Mesendoderm (in vitro differentiated cells): ENCODE measurements around the gene PPM1M.

Source experiments
- DNase-seq: peaks from one replicate; pipeline ENCODE4 v3.0.0; 2013
- H2AK5ac ChIP-seq: 2 replicates; pipeline ENCODE4 v1.6.1; 2013; ENCODE audit warnings: low read length, inconsistent platforms
- H2BK120ac ChIP-seq: 2 replicates; pipeline ENCODE4 v1.6.1; 2013; ENCODE audit warnings: low read depth, mild to moderate bottlenecking, low read length, moderate library complexity, mixed read lengths
- H2BK15ac ChIP-seq: replicated peaks from 2 replicates; pipeline ENCODE4 v1.6.1; 2013; ENCODE audit warnings: low read depth, mild to moderate bottlenecking, moderate library complexity
- H2BK5ac ChIP-seq: 2 replicates; pipeline ENCODE4 v1.6.1; 2013; ENCODE audit warnings: low read length, inconsistent platforms
- H3K18ac ChIP-seq: 2 replicates; pipeline ENCODE4 v1.6.1; 2013; ENCODE audit warnings: mild to moderate bottlenecking, low read length, mixed read lengths
- H3K23ac ChIP-seq: one replicate; pipeline ENCODE4 v1.6.1; 2013; ENCODE audit warnings: low read length
- H3K27ac ChIP-seq: 2 replicates; pipeline ENCODE4 v1.5.1; 2013; ENCODE audit warnings: low read depth, mild to moderate bottlenecking, inconsistent platforms, low read length, moderate library complexity
- H3K27me3 ChIP-seq: 2 replicates; pipeline ENCODE4 v1.6.1; 2013; ENCODE audit warnings: low read length, control low read depth, mild to moderate bottlenecking, inconsistent platforms; ENCODE audit not compliant: insufficient read depth, poor library complexity
- H3K36me3 ChIP-seq: 2 replicates; pipeline ENCODE4 v1.6.1; 2013; ENCODE audit warnings: low read length, inconsistent platforms; ENCODE audit not compliant: control insufficient read depth, insufficient read depth
- H3K4ac ChIP-seq: one replicate; pipeline ENCODE4 v1.6.1; 2013; ENCODE audit warnings: low read depth, mild to moderate bottlenecking, low read length, moderate library complexity
- H3K4me1 ChIP-seq: 2 replicates; pipeline ENCODE4 v1.6.1; 2013; ENCODE audit warnings: low read depth, low read length, inconsistent platforms; ENCODE audit not compliant: control insufficient read depth
- H3K4me2 ChIP-seq: 2 replicates; pipeline ENCODE4 v1.6.1; 2013; ENCODE audit warnings: low read length
- H3K4me3 ChIP-seq: 2 replicates; pipeline ENCODE4 v1.5.1; 2013; ENCODE audit warnings: mild to moderate bottlenecking, low read length
- H3K56ac ChIP-seq: one replicate; pipeline ENCODE4 v1.6.1; 2013; ENCODE audit warnings: low read length
- H3K79me1 ChIP-seq: 2 replicates; pipeline ENCODE4 v1.6.1; 2013; ENCODE audit warnings: low read length, inconsistent platforms
- H3K79me2 ChIP-seq: 2 replicates; pipeline ENCODE4 v1.6.1; 2013; ENCODE audit warnings: mild to moderate bottlenecking, low read length; ENCODE audit not compliant: control insufficient read depth, insufficient read depth
- H3K9ac ChIP-seq: 2 replicates; pipeline ENCODE4 v1.6.1; 2013; ENCODE audit warnings: low read length, inconsistent platforms
- H4K5ac ChIP-seq: one replicate; pipeline ENCODE4 v1.6.1; 2013; ENCODE audit warnings: low read length
- H4K8ac ChIP-seq: one replicate; pipeline ENCODE4 v1.6.1; 2013; ENCODE audit warnings: low read depth, mild to moderate bottlenecking, control low read depth, low read length, moderate library complexity
- WGBS: extraction: QIAGEN DNeasy Blood & Tissue Kit; methylation state at CpG from one replicate; pipeline ENCODE4 v1.1.7; 2013; ENCODE audit warnings: low lambda C conversion rate, missing lambda C conversion rate; ENCODE audit not compliant: insufficient coverage; ENCODE audit errors: extremely low coverage; 5-methylcytosine and 5-hydroxymethylcytosine counted together

PPM1M gene

DNA sequence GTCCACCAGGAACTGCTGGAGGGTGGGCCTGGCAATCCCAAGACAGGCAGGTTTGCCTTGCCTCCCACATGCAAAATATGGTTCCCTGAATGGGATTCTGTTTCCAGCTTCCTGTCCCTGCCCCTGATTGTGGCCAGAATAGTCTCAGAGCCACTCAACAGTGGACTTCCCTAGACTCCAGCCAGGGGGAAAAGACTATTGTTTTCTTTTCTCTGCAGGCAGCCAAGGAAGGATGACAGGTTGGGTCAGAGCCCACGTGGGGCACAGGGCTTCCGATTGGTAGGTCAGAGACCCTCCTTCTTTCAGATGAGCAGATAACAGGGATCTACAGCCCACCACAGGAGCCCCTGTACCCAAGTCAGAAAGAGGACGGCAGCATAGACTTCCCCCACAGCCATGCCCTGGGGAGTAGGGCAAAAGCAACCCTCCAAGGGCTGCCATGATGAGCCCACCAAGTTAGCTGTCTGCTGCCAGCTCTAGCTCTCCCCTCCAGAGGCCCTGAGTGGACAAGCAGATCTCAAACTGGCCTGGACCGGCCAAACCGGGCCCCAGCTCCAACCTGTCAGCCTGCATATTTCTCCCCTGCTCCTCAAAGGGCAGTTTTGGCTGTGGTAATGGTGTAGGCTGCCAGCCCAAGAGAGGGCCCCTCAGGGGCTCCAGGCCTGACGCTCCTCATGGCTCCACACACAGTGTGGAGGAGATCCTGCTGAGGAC lies 26.5 kb upstream of the PPM1M start:
- Histone ChIP-seq H3K27ac (no peak overlapping the region), H4K8ac (no peak overlapping the region)
- WGBS = no CpG with 5 or more reads among the region's 6 CpGs

GRCh38 chr3:52220380-52221026 lies 25.1 kb upstream of the PPM1M start:
- no peak overlapping the region for H2BK5ac ChIP-seq
- no CpG with 5 or more reads among the region's 9 CpGs for WGBS
- H3K4me1 ChIP-seq = no peaks in the 10 kb centered on the region
- H3K56ac ChIP-seq = peak overlapping the region; percentile 17
- H3K4me3 ChIP-seq = no peak overlapping the region
- H3K27me3 ChIP-seq = no peaks in the 10 kb centered on the region
- H3K9ac ChIP-seq = no peak overlapping the region
- H3K4me2 ChIP-seq = no peak overlapping the region
- no peak overlapping the region for H3K4ac ChIP-seq
- H3K36me3 ChIP-seq = no peaks in the 10 kb centered on the region
- H3K23ac ChIP-seq = no peak overlapping the region
- DNase-seq = peak; percentile 75
- H2AK5ac ChIP-seq = no peak overlapping the region
- H3K18ac ChIP-seq = no peak overlapping the region
- H2BK15ac ChIP-seq = no peak overlapping the region
- H3K27ac ChIP-seq = no peak overlapping the region
- no peak overlapping the region for H4K5ac ChIP-seq
- no peaks in the 10 kb centered on the region for H3K79me2 ChIP-seq
- no peaks in the 10 kb centered on the region for H3K79me1 ChIP-seq
- no peak overlapping the region for H4K8ac ChIP-seq
- H2BK120ac ChIP-seq = no peak overlapping the region

More for the DNA sequence above, 26.5 kb upstream of the PPM1M start:
- H2BK15ac ChIP-seq = no peak overlapping the region
- H2BK5ac ChIP-seq = no peak overlapping the region
- H3K56ac ChIP-seq = no peak overlapping the region
- H3K4ac ChIP-seq = no peak overlapping the region
- no peak overlapping the region for H3K4me3 ChIP-seq
- no peak overlapping the region for H3K4me2 ChIP-seq
- H3K4me1 ChIP-seq = no peaks in the 10 kb centered on the region
- no peak overlapping the region for H2BK120ac ChIP-seq
- H3K9ac ChIP-seq = no peak overlapping the region
- H3K27me3 ChIP-seq = no peaks in the 10 kb centered on the region
- H3K36me3 ChIP-seq = peaks cover 4% of the 10 kb centered on the region
- no peak overlapping the region for H4K5ac ChIP-seq
- no peak overlapping the region for H3K18ac ChIP-seq
- no peak overlapping the region for H2AK5ac ChIP-seq
- no peak overlapping the region for H3K23ac ChIP-seq
- DNase-seq = peak; percentile 50
- H3K79me2 ChIP-seq = no peaks in the 10 kb centered on the region
- no peaks in the 10 kb centered on the region for H3K79me1 ChIP-seq

DNA sequence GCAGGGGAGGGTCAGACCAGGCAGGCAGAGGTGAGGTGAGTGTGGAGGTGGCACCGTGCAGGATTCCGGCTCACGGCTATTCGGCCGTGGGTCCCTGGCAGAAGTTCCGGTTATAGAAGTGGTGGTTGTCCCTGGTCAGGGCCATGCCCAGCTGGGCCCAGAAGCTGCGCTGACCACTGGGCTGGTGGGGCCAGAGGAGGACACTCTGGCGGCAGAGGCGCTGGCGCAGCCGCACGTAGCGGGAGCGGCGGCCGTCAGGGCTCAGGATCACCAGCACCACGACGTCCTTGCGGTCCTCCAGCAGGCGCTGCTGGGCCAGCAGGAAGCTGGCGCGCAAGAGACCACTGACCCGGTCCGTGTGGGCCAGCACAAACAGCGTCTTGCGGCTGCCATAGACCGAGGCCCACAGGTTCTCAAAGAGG lies 24.4 kb upstream of the PPM1M start:
- H2BK15ac ChIP-seq = no peak overlapping the region
- H4K8ac ChIP-seq = no peak overlapping the region
- H3K23ac ChIP-seq = no peak overlapping the region
- no peak for DNase-seq
- no peak overlapping the region for H3K56ac ChIP-seq
- H2BK120ac ChIP-seq = no peak overlapping the region
- H3K4me3 ChIP-seq = no peak overlapping the region
- no peak overlapping the region for H3K18ac ChIP-seq
- H4K5ac ChIP-seq = no peak overlapping the region
- no peaks in the 10 kb centered on the region for H3K4me1 ChIP-seq
- no peaks in the 10 kb centered on the region for H3K36me3 ChIP-seq
- H3K79me2 ChIP-seq = no peaks in the 10 kb centered on the region
- no peak overlapping the region for H3K4me2 ChIP-seq
- H3K27me3 ChIP-seq = no peaks in the 10 kb centered on the region
- no peak overlapping the region for H2BK5ac ChIP-seq
- WGBS = no CpG with 5 or more reads among the region's 27 CpGs
- H3K9ac ChIP-seq = no peak overlapping the region
- H3K27ac ChIP-seq = no peak overlapping the region
- H2AK5ac ChIP-seq = no peak overlapping the region
- no peaks in the 10 kb centered on the region for H3K79me1 ChIP-seq
- no peak overlapping the region for H3K4ac ChIP-seq

- Histone ChIP-seq H4K8ac (no peak overlapping the region), H2BK5ac (no peak overlapping the region), H3K36me3 (no peaks in the 10 kb centered on the region), H2BK120ac (no peak overlapping the region), H3K23ac (no peak overlapping the region), H3K18ac (no peak overlapping the region), H3K4me2 (no peak overlapping the region), H3K4ac (no peak overlapping the region), H3K27me3 (no peaks in the 10 kb centered on the region), H2BK15ac (no peak overlapping the region), H3K9ac (no peak overlapping the region), H2AK5ac (no peak overlapping the region), H4K5ac (no peak overlapping the region), H3K79me2 (no peaks in the 10 kb centered on the region), H3K56ac (no peak overlapping the region), H3K79me1 (no peaks in the 10 kb centered on the region), H3K4me3 (no peak overlapping the region), H3K4me1 (no peaks in the 10 kb centered on the region), H3K27ac (no peak overlapping the region)
- DNase-seq = no peak
- WGBS = no CpG with 5 or more reads among the region's 34 CpGs
These were observed 23.8 kb upstream of the PPM1M start for GRCh38 chr3:52221563-52222318.

DNA sequence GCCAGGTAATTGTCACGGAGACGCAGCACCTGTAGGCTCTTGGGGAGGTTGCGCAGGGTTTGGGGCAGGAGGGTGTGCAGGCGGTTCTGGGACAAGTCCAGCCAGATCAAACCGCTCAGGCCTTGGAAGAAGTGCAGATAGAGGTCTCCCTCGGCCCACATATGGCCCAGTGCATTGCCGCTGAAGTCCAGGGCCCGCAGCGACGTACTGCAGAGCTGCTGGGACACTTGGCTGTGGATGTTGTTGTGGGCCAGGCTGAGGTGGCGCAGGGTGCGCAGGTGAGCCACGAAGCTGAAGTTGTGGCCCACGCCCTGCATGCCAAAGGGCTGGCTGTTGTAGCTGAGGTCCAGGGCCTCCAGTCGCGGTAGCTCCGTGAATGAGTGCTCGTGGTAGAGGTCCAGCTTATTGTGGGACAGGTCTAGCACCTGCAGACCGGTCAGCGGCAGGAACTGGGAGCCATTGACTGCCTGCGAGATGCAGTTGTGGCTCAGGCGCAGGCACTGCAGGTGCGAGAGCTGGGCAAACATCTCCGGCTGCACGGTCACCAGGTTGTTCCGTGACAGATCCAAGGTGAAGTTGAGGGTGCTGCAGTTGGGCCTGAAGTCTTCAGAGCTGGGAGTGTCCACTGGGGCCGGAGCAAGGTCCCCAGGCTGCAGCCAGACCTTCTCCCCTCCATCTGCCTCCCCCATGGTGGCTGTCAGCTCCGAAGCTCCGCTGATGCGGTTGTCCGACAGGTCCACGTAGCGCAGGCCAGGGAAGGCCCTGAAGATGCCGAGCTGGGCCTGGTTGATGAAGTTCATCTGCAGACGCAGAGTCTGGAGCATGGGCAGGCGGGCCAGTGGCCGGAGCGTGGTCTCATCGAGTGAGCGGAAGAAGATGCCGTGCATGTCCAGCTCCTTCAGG lies 23.0 kb upstream of the PPM1M start:
- Histone ChIP-seq H3K23ac (no peak overlapping the region), H2BK5ac (no peak overlapping the region), H3K79me1 (no peaks in the 10 kb centered on the region), H2BK120ac (no peak overlapping the region), H3K27me3 (no peaks in the 10 kb centered on the region), H4K8ac (no peak overlapping the region), H3K4ac (no peak overlapping the region), H3K9ac (no peak overlapping the region), H2AK5ac (no peak overlapping the region), H3K4me1 (no peaks in the 10 kb centered on the region), H3K18ac (no peak overlapping the region), H3K36me3 (no peaks in the 10 kb centered on the region), H2BK15ac (no peak overlapping the region), H3K4me3 (no peak overlapping the region), H3K4me2 (no peak overlapping the region), H3K27ac (no peak overlapping the region), H3K56ac (no peak overlapping the region), H4K5ac (no peak overlapping the region), H3K79me2 (no peaks in the 10 kb centered on the region)
- no CpG with 5 or more reads among the region's 41 CpGs for WGBS
- DNase-seq = no peak
